PC-3 (cell line): ENCODE measurements around the gene SEPTIN12. TPM values are rescaled to one million over a fixed set of nuclear protein-coding genes. Genes with fewer than 3 reads are reported as not detected.

Source experiments
- ATAC-seq: fragments of 200-7000 bp; cut with Tn5 transposase; 2 replicates; pipeline ENCODE4 v1.9.1; 2020; ENCODE audit warnings: mild to moderate bottlenecking, moderate library complexity
- BruUV-seq: library from RNA; stranded (reverse); fragments of 400-500 nt; replicated peaks from 2 replicates; lab custom pipeline; 2021; lab: Mats Ljungman, UMichigan
- CTCF ChIA-PET: fragments of 300-600 bp; sonication (Branson Sonifier 250); formaldehyde crosslinking; loops from one replicate; lab custom pipeline; 2022; ENCODE audit warnings: antibody characterized with exemption; lab: Charles Lee
- POLR2A ChIA-PET: fragments of 300-600 bp; sonication (Branson Sonifier 250); formaldehyde crosslinking; loops from one replicate; lab custom pipeline; 2022; ENCODE audit warnings: antibody characterized with exemption; ENCODE audit not compliant: unreplicated experiment; lab: Charles Lee
- DNase-seq: peaks from one replicate; pipeline ENCODE4 v3.0.0-alpha.2; 2015
- H2AFZ ChIP-seq: fragments of 300-600 bp; sonication (generic); 2 replicates; pipeline ENCODE4 v1.6.0; 2016; ENCODE audit warnings: antibody characterized with exemption, low read length
- H3F3A ChIP-seq: fragments of 300-600 bp; sonication (generic); one replicate; pipeline ENCODE4 v1.6.0; 2017; ENCODE audit warnings: antibody characterized with exemption, low read length, control low read depth, mild to moderate bottlenecking; ENCODE audit not compliant: unreplicated experiment
- H3K27ac ChIP-seq: fragments of 300-600 bp; sonication (generic); 2 replicates; pipeline ENCODE4 v1.5.1; 2016; ENCODE audit warnings: mild to moderate bottlenecking, low read length
- H3K27me3 ChIP-seq: fragments of 300-600 bp; sonication (generic); 2 replicates; pipeline ENCODE4 v1.6.1; 2016; ENCODE audit warnings: low read length, mixed read lengths
- H3K36me3 ChIP-seq: fragments of 300-600 bp; sonication (generic); 2 replicates; pipeline ENCODE4 v1.6.1; 2016; ENCODE audit warnings: low read depth, mixed run types, low read length, mixed read lengths
- H3K4me1 ChIP-seq: fragments of 300-600 bp; sonication (generic); 2 replicates; pipeline ENCODE4 v1.5.1; 2016; ENCODE audit warnings: low read length; ENCODE audit not compliant: insufficient read depth
- H3K4me2 ChIP-seq: fragments of 300-600 bp; sonication (generic); 2 replicates; pipeline ENCODE4 v1.6.0; 2016; ENCODE audit warnings: low read length
- H3K4me3 ChIP-seq: fragments of 300-600 bp; sonication (generic); 2 replicates; pipeline ENCODE4 v1.5.1; 2016; ENCODE audit warnings: mild to moderate bottlenecking, low read length, mixed read lengths
- H3K79me2 ChIP-seq: fragments of 300-600 bp; sonication (generic); 2 replicates; pipeline ENCODE4 v1.6.1; 2017; ENCODE audit warnings: low read length, mixed read lengths
- H3K9ac ChIP-seq: fragments of 300-600 bp; sonication (generic); 2 replicates; pipeline ENCODE4 v1.6.0; 2016; ENCODE audit warnings: mild to moderate bottlenecking, low read length
- H3K9me2 ChIP-seq: fragments of 300-600 bp; sonication (generic); replicated peaks from 2 replicates; pipeline ENCODE4 v1.6.1; 2016; ENCODE audit warnings: mixed run types, low read length, mixed read lengths
- H3K9me3 ChIP-seq: fragments of 300-600 bp; sonication (generic); 2 replicates; pipeline ENCODE4 v1.6.1; 2016; ENCODE audit warnings: low read length, mixed read lengths
- H4K20me1 ChIP-seq: fragments of 300-600 bp; sonication (generic); 2 replicates; pipeline ENCODE4 v1.6.1; 2016; ENCODE audit warnings: low read length, mixed read lengths
- CTCF ChIP-seq: fragments of 300-600 bp; sonication (generic); conservative IDR thresholded peaks from 2 replicates; pipeline ENCODE4 v1.5.1; 2017; ENCODE audit warnings: antibody characterized with exemption, low read depth, mild to moderate bottlenecking, low read length
- EZH2 ChIP-seq: fragments of 300-600 bp; sonication (generic); IDR thresholded peaks from one replicate; pipeline ENCODE4 v1.6.1; 2017; ENCODE audit warnings: antibody characterized with exemption, mild to moderate bottlenecking, low read length; ENCODE audit not compliant: unreplicated experiment
- EZH2phosphoT487 ChIP-seq: fragments of 300-600 bp; sonication (generic); IDR thresholded peaks from 2 replicates; pipeline ENCODE4 v1.6.1; 2018; ENCODE audit warnings: mild to moderate bottlenecking, antibody characterized with exemption, low read length, borderline replicate concordance
- intact Hi-C: fragments of 100-400 bp; cut with micrococcal nuclease; formaldehyde crosslinking; loops from 2 replicates; pipeline ENCODE4 v1.9.0; 2023
- total RNA-seq: library from RNA; depleted of rRNA; stranded (reverse); fragments of >200 nt; gene quantifications from 2 replicates; pipeline ENCODE4 v1.2.3, GENCODE V29; 2014

SEPTIN12 gene
- total RNA-seq, 1 experiment from 2014 or later = not detected

- BruUV-seq = no TSS peak
- POLR2A ChIA-PET = no interaction called here
- Histone ChIP-seq H3K27ac (no peak overlapping the region), H3K4me1 (no peaks in the 10 kb centered on the region), H3K9me3 (no peaks in the 10 kb centered on the region), H3K9ac (no peak overlapping the region), H3K27me3 (no peaks in the 10 kb centered on the region), H4K20me1 (no peaks in the 10 kb centered on the region), H3K4me3 (no peak overlapping the region), H3K9me2 (no peaks in the 10 kb centered on the region), H3K4me2 (no peak overlapping the region), H3K36me3 (peaks cover 9% of the 10 kb centered on the region), H2AFZ (no peak overlapping the region), H3K79me2 (no peaks in the 10 kb centered on the region), H3F3A (no peaks in the 10 kb centered on the region)
- ATAC-seq = no peak
- DNase-seq = no peak
- CTCF ChIA-PET = no interaction called here
- TF ChIP-seq EZH2phosphoT487 (no peak), EZH2 (no peak), CTCF (no peak)
- intact Hi-C loops = no loop called here
Measured at GRCh38 chr16:4753227-4753626, 34.9 kb downstream of the SEPTIN12 start.

GRCh38 chr16:4752351-4753100, 35.6 kb downstream of the SEPTIN12 start:
- H3K27me3 ChIP-seq = no peaks in the 10 kb centered on the region
- TF ChIP-seq EZH2phosphoT487 (no peak), EZH2 (no peak), CTCF (no peak)
- H3K79me2 ChIP-seq = no peaks in the 10 kb centered on the region
- H3K9ac ChIP-seq = no peak overlapping the region
- ATAC-seq (no peak), DNase-seq (no peak)
- H3K4me2 ChIP-seq = no peak overlapping the region
- no peaks in the 10 kb centered on the region for H3K4me1 ChIP-seq
- H2AFZ ChIP-seq = no peak overlapping the region
- intact Hi-C loops = no loop called here
- H3K4me3 ChIP-seq = no peak overlapping the region
- POLR2A ChIA-PET = no interaction called here
- BruUV-seq = no TSS peak
- no peak overlapping the region for H3K27ac ChIP-seq
- H4K20me1 ChIP-seq = no peaks in the 10 kb centered on the region
- no peaks in the 10 kb centered on the region for H3K9me3 ChIP-seq
- H3K36me3 ChIP-seq = peaks cover 7% of the 10 kb centered on the region
- H3K9me2 ChIP-seq = no peaks in the 10 kb centered on the region
- H3F3A ChIP-seq = no peaks in the 10 kb centered on the region
- CTCF ChIA-PET = no interaction called here

GRCh38 chr16:4750896-4751295, 37.2 kb downstream of the SEPTIN12 start:
- no peak overlapping the region for H2AFZ ChIP-seq
- TF ChIP-seq CTCF = no peak
- no peak for TF ChIP-seq EZH2
- TF ChIP-seq EZH2phosphoT487 = no peak
- H3K9ac ChIP-seq = no peak overlapping the region
- H3K79me2 ChIP-seq = no peaks in the 10 kb centered on the region
- ChIA-PET POLR2A (no interaction called here), CTCF (no interaction called here)
- no peaks in the 10 kb centered on the region for H4K20me1 ChIP-seq
- no peaks in the 10 kb centered on the region for H3K9me3 ChIP-seq
- no peak for ATAC-seq
- H3K27me3 ChIP-seq = no peaks in the 10 kb centered on the region
- H3K4me3 ChIP-seq = no peak overlapping the region
- intact Hi-C loops = no loop called here
- no peaks in the 10 kb centered on the region for H3K9me2 ChIP-seq
- no peaks in the 10 kb centered on the region for H3K4me1 ChIP-seq
- no peak for DNase-seq
- no peak overlapping the region for H3K4me2 ChIP-seq
- BruUV-seq = no TSS peak
- H3K36me3 ChIP-seq = peaks cover 6% of the 10 kb centered on the region
- H3F3A ChIP-seq = no peaks in the 10 kb centered on the region
- no peak overlapping the region for H3K27ac ChIP-seq
